HG03103 (cell line): ENCODE results near the gene AUTS2.
"Not testable (repeated sequence)": the region's sequence is repeated elsewhere in the genome, so short reads cannot be mapped to it uniquely, and the experiment has no call there.

ENCODE experiments used
- ATAC-seq: cut with Tn5 transposase; IDR thresholded peaks from one replicate; pipeline ENCODE4 v1.9.1; 2021; ENCODE audit warnings: low read depth; ENCODE audit not compliant: unreplicated experiment

AUTS2 gene

GRCh38 chr7:70263471-70264255 is 665.4 kb downstream of the AUTS2 start:
- ATAC-seq: no peak

- no peak for ATAC-seq
These were observed 667.9 kb downstream of the AUTS2 start for GRCh38 chr7:70266186-70266585.

- no peak for ATAC-seq
These were observed 669.3 kb downstream of the AUTS2 start for GRCh38 chr7:70267381-70268120.

GRCh38 chr7:70268179-70268578 is 669.9 kb downstream of the AUTS2 start:
- ATAC-seq: no peak

GRCh38 chr7:70270149-70270548 is 671.9 kb downstream of the AUTS2 start:
- no peak for ATAC-seq

- ATAC-seq: no peak
These were observed 673.4 kb downstream of the AUTS2 start for GRCh38 chr7:70271617-70272081.

GRCh38 chr7:70275570-70275969 is 677.3 kb downstream of the AUTS2 start:
- not testable (repeated sequence) for ATAC-seq

- ATAC-seq: no peak
These were observed 686.9 kb downstream of the AUTS2 start for GRCh38 chr7:70285187-70285586.

GRCh38 chr7:70285854-70286253 is 687.6 kb downstream of the AUTS2 start:
- no peak for ATAC-seq

GRCh38 chr7:70288781-70289456 is 690.6 kb downstream of the AUTS2 start:
- ATAC-seq: no peak

GRCh38 chr7:70292716-70293115 is 694.4 kb downstream of the AUTS2 start:
- no peak for ATAC-seq

GRCh38 chr7:70294211-70294911 is 696.1 kb downstream of the AUTS2 start:
- no peak for ATAC-seq

GRCh38 chr7:70298780-70299471 is 700.7 kb downstream of the AUTS2 start:
- ATAC-seq: no peak

- ATAC-seq: no peak
These were observed 701.2 kb downstream of the AUTS2 start for GRCh38 chr7:70299472-70299807.

GRCh38 chr7:70301673-70302185 is 703.5 kb downstream of the AUTS2 start:
- ATAC-seq: no peak

GRCh38 chr7:70303309-70303708 is 705.0 kb downstream of the AUTS2 start:
- ATAC-seq: no peak

- ATAC-seq: no peak
These were observed 705.5 kb downstream of the AUTS2 start for GRCh38 chr7:70303780-70304179.

- no peak for ATAC-seq
These were observed 707.9 kb downstream of the AUTS2 start for GRCh38 chr7:70306173-70306572.

- ATAC-seq: no peak
These were observed 709.4 kb downstream of the AUTS2 start for GRCh38 chr7:70307544-70308106.

GRCh38 chr7:70312336-70312735 is 714.1 kb downstream of the AUTS2 start:
- no peak for ATAC-seq
